Ovary (tissue), 9 donors: ENCODE data around the gene AATK. TPM values are rescaled to one million over a fixed set of nuclear protein-coding genes. Genes with fewer than 3 reads are reported as not detected.

Experiments
- DNase-seq, 5 donors: peaks; one replicate each; pipeline ENCODE4 v3.0.0-alpha.2; 2019 to 2020
- H3K27ac ChIP-seq, 2 donors: fragments of 200-600 bp; one replicate each; pipeline versions ENCODE4 v1.5.1 to v1.8.0; 2019 to 2022
- H3K27me3 ChIP-seq: fragments of 200-600 bp; one replicate; pipeline ENCODE4 v1.8.0; 2022
- H3K36me3 ChIP-seq: fragments of 200-600 bp; sonication (generic); one replicate; pipeline ENCODE4 v1.5.1; 2019
- H3K4me1 ChIP-seq: one replicate; pipeline ENCODE4 v1.8.1; 2013; ENCODE audit warnings: mild to moderate bottlenecking, moderate library complexity; ENCODE audit not compliant: insufficient read depth
- H3K4me3 ChIP-seq: fragments of 200-600 bp; sonication (generic); one replicate; pipeline ENCODE4 v1.5.1; 2017
- H3K9me3 ChIP-seq, 2 donors: fragments of 200-600 bp in 1 of 2; sonication (generic) in 1 of 2; one replicate each; pipeline versions ENCODE4 v1.5.1 to v1.8.1; 2013 to 2019; ENCODE audit warnings: mild to moderate bottlenecking in 1 of 2, moderate library complexity in 1 of 2
- EP300 ChIP-seq: sonication (generic); formaldehyde crosslinking; IDR thresholded peaks from one replicate; pipeline ENCODE4 v1.6.1; 2017; ENCODE audit warnings: antibody characterized with exemption
- POLR2A ChIP-seq: fragments of 450-650 bp; IDR thresholded peaks from one replicate; pipeline ENCODE4 v1.6.1; 2017; ENCODE audit warnings: antibody characterized with exemption, mild to moderate bottlenecking, moderate library complexity
- WGBS, 3 donors: extraction: QIAGEN DNeasy Blood & Tissue Kit in 1 of 3; methylation state at CpG; one replicate each; pipeline versions ENCODE4 v1.1.5 to v1.1.7; 2013 to 2017; 5-methylcytosine and 5-hydroxymethylcytosine counted together
- intact Hi-C, 4 donors: fragments of 100-400 bp; cut with DNase I; formaldehyde crosslinking; loops; one replicate each; pipeline versions ENCODE4 v1.11.0 to v1.15.1; 2022 to 2023
- polyA plus RNA-seq, 2 donors: library from polyadenylated mRNA; stranded (reverse); fragments of 200-250 nt in 1 of 2; fragments of 350-450 nt in 1 of 2; fragmentation: Illumina TruSeq in 1 of 2; extraction: RNeasy Lipid Tissue Mini Kit (QIAGEN cat#74804) in 1 of 2; gene quantifications; one replicate each; pipeline ENCODE4 v1.2.3, GENCODE V29; 2013 to 2014
- total RNA-seq, 7 donors: library from RNA; depleted of rRNA in 2 of 7; stranded (reverse); fragments of >200 nt in 2 of 7; fragmentation: NEBNext Ultra II Directional in 3 of 7; extraction: Animal tissue kit (Norgen Biotek cat#: 25700) in 3 of 7; gene quantifications; one replicate each; pipeline versions ENCODE4 v1.1.0 to v1.2.4, GENCODE V29; 2016 to 2023
- TF ChIP-seq, protein P1 (sequence below), 3 donors: fragments of 450-650 bp in 2 of 3; fragments of 200-600 bp in 1 of 3; IDR thresholded peaks; one replicate each; pipeline versions ENCODE4 v1.5.1 to v1.8.0; 2016 to 2022; ENCODE audit warnings: antibody characterized with exemption in 3 of 3, mild to moderate bottlenecking in 1 of 3
- donor health status: DM: no; HTN: no; CAD: no; lungs with moderate emphysema.
- donor health status: DM: no; HTN: no; CAD: no.
- donor health status: Bipolar disorder and iron deficiency.
- donor health status: DM: yes; HTN: yes; CAD: no.
- donor health status: DM: no; HTN: no; CAD: no.
- donor health status: DM: yes; HTN: yes; CAD: no.

Gene AATK
- total and polyA plus RNA-seq, 9 donors = 0.23 to 3.1 (median 1.5) TPM

GRCh38 chr17:81135505-81136278, 30.3 kb downstream of the AATK start:
- no peak overlapping the region for H3K27ac ChIP-seq
- no peaks in the 10 kb centered on the region for H3K4me1 ChIP-seq
- intact Hi-C loops = no loop called here
- no peak for TF ChIP-seq POLR2A
- TF ChIP-seq, protein P1, sequence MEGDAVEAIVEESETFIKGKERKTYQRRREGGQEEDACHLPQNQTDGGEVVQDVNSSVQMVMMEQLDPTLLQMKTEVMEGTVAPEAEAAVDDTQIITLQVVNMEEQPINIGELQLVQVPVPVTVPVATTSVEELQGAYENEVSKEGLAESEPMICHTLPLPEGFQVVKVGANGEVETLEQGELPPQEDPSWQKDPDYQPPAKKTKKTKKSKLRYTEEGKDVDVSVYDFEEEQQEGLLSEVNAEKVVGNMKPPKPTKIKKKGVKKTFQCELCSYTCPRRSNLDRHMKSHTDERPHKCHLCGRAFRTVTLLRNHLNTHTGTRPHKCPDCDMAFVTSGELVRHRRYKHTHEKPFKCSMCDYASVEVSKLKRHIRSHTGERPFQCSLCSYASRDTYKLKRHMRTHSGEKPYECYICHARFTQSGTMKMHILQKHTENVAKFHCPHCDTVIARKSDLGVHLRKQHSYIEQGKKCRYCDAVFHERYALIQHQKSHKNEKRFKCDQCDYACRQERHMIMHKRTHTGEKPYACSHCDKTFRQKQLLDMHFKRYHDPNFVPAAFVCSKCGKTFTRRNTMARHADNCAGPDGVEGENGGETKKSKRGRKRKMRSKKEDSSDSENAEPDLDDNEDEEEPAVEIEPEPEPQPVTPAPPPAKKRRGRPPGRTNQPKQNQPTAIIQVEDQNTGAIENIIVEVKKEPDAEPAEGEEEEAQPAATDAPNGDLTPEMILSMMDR (IDR thresholded peaks at IDR 0.05) = no peak
- no peaks in the 10 kb centered on the region for H3K36me3 ChIP-seq
- H3K9me3 ChIP-seq = no peaks in the 10 kb centered on the region
- no peak for DNase-seq
- no peak overlapping the region for H3K4me3 ChIP-seq
- WGBS, 3 donors = 78 to 83% (median 80%) methylated on average over 28 of the region's 28 CpGs
- no peaks in the 10 kb centered on the region for H3K27me3 ChIP-seq

GRCh38 chr17:81134064-81134781, 31.8 kb downstream of the AATK start:
- H3K4me3 ChIP-seq = no peak overlapping the region
- DNase-seq = no peak
- H3K36me3 ChIP-seq = no peaks in the 10 kb centered on the region
- no peak overlapping the region for H3K27ac ChIP-seq
- TF ChIP-seq, protein P1 (IDR thresholded peaks at IDR 0.05) = no peak
- TF ChIP-seq POLR2A (no peak), EP300 (no peak)
- WGBS, 3 donors = 65 to 79% (median 71%) methylated on average over 23 to 28 of the region's 28 CpGs
- intact Hi-C loops = no loop called here
- H3K9me3 ChIP-seq = no peaks in the 10 kb centered on the region
- H3K27me3 ChIP-seq = no peaks in the 10 kb centered on the region
- H3K4me1 ChIP-seq = no peaks in the 10 kb centered on the region

- H3K4me1 ChIP-seq = no peaks in the 10 kb centered on the region
- no peak overlapping the region for H3K27ac ChIP-seq
- no peak for DNase-seq
- intact Hi-C loops = no loop called here
- no peaks in the 10 kb centered on the region for H3K27me3 ChIP-seq
- no peaks in the 10 kb centered on the region for H3K36me3 ChIP-seq
- no peaks in the 10 kb centered on the region for H3K9me3 ChIP-seq
- H3K4me3 ChIP-seq = no peak overlapping the region
- 78 to 81% (median 79%) methylated on average over 21 to 22 of the region's 22 CpGs for WGBS, 3 donors
- no peak for TF ChIP-seq EP300
- TF ChIP-seq, protein P1 (IDR thresholded peaks at IDR 0.05) = no peak
Observed at GRCh38 chr17:81132770-81133723, 33.0 kb downstream of the AATK start.

GRCh38 chr17:81132197-81132540, 33.9 kb downstream of the AATK start:
- no peak overlapping the region for H3K4me3 ChIP-seq
- H3K27me3 ChIP-seq = no peaks in the 10 kb centered on the region
- intact Hi-C loops = no loop called here
- 61 to 69% (median 62%) methylated on average over 11 of the region's 11 CpGs for WGBS, 3 donors
- no peak for DNase-seq
- no peak overlapping the region for H3K27ac ChIP-seq
- H3K36me3 ChIP-seq = no peaks in the 10 kb centered on the region
- no peak for TF ChIP-seq EP300
- no peak for TF ChIP-seq POLR2A
- TF ChIP-seq, protein P1 (IDR thresholded peaks at IDR 0.05) = no peak
- no peaks in the 10 kb centered on the region for H3K4me1 ChIP-seq
- no peaks in the 10 kb centered on the region for H3K9me3 ChIP-seq
